K562 (cell line): ENCODE results near the gene DUSP19. TPM values are rescaled to one million over a fixed set of nuclear protein-coding genes. Genes with fewer than 3 reads are reported as not detected.

Experiments used
- BMI1 ChIP-seq: fragments of 150-350 bp; IDR thresholded peaks from 2 replicates; pipeline ENCODE4 v1.6.1; 2014; ENCODE audit warnings: low read length
- CCNT2 ChIP-seq: IDR thresholded peaks from 2 replicates; pipeline ENCODE4 v1.6.1; 2011; ENCODE audit warnings: borderline replicate concordance, low read depth, mild to moderate bottlenecking, moderate library complexity, mixed read lengths, low read length; ENCODE audit not compliant: insufficient read length; ENCODE audit errors: extremely low read depth
- FIP1L1 ChIP-seq: fragments of 200-400 bp; formaldehyde crosslinking; IDR thresholded peaks from 2 replicates; pipeline ENCODE4 v1.6.1; 2018; ENCODE audit warnings: mild to moderate bottlenecking, low read depth, low read length; ENCODE audit not compliant: poor library complexity, severe bottlenecking
- MCM7 ChIP-seq, 2 experiments: fragments of 450-650 bp; IDR thresholded peaks; 2 replicates each; pipeline ENCODE4 v1.6.1; 2016 to 2018
- MEIS2 ChIP-seq: fragments of 450-650 bp; IDR thresholded peaks from 2 replicates; pipeline ENCODE4 v1.6.1; 2014; ENCODE audit warnings: mild to moderate bottlenecking; ENCODE audit not compliant: partially characterized antibody
- NR1H2 ChIP-seq: sonication (generic); formaldehyde crosslinking; IDR thresholded peaks from 2 replicates; pipeline ENCODE4 v1.4.0; 2020; ENCODE audit warnings: mild to moderate bottlenecking, missing genetic modification reagents
- ZNF586 ChIP-seq: fragments of 450-650 bp; formaldehyde crosslinking; conservative IDR thresholded peaks from 2 replicates; pipeline ENCODE4 v1.4.0; 2020; ENCODE audit warnings: mild to moderate bottlenecking, moderate library complexity
- ZNF589 ChIP-seq: fragments of 200-800 bp; sonication (Bioruptor generic); IDR thresholded peaks from 2 replicates; pipeline ENCODE4 v1.6.1; 2016; ENCODE audit warnings: low read depth, missing genetic modification characterization, missing compliant biosample characterization
- ZNF778 ChIP-seq: fragments of 450-650 bp; formaldehyde crosslinking; IDR thresholded peaks from 2 replicates; pipeline ENCODE4 v1.4.0; 2020; ENCODE audit warnings: mild to moderate bottlenecking, moderate library complexity
- polyA plus RNA-seq, 8 experiments: library from polyadenylated mRNA; depleted of rRNA in 4 of 8; stranded (reverse) in 5 of 8; unstranded in 3 of 8; fragments of >200 nt; fragmentation: Nextera tagmentation in 2 of 8; fragmentation: Illumina TruSeq in 1 of 8; extraction: Ambion mirVana in 2 of 8; extraction: Trizol in 1 of 8; gene quantifications; 2 replicates each; pipeline versions ENCODE4 v1.2.1 to v1.2.3, GENCODE V29; 2011 to 2014; ENCODE audit warnings: inconsistent platforms in 1 of 8, missing spikeins in 1 of 8
- total RNA-seq, 7 experiments: library from RNA; depleted of rRNA in 6 of 7; stranded (reverse); fragments of >200 nt in 6 of 7; fragmentation: Illumina TruSeq in 2 of 7; extraction: Trizol in 2 of 7; gene quantifications; 2 replicates each; pipeline versions ENCODE4 v1.2.1 to v1.2.3, GENCODE V29; 2011 to 2021; ENCODE audit warnings: low replicate concordance in 1 of 7
- TF ChIP-seq, protein P1 (sequence below): fragments of 200-800 bp; sonication (Bioruptor generic); IDR thresholded peaks from 2 replicates; pipeline ENCODE4 v1.6.1; 2016; ENCODE audit warnings: missing genetic modification characterization, missing compliant biosample characterization
- TF ChIP-seq, protein P2 (sequence below), 2 experiments: fragments of 450-650 bp in 1 of 2; IDR thresholded peaks; 2 replicates each; pipeline ENCODE4 v1.6.1; 2011 to 2017; ENCODE audit warnings: low read depth in 2 of 2, antibody characterized with exemption in 1 of 2, borderline replicate concordance in 1 of 2, low read length in 1 of 2, mild to moderate bottlenecking in 1 of 2, mixed read lengths in 1 of 2; ENCODE audit not compliant: control insufficient read depth in 1 of 2
- TF ChIP-seq, protein P3 (sequence below): fragments of 250-450 bp; sonication (Bioruptor Pico); IDR thresholded peaks from 2 replicates; pipeline ENCODE4 v1.5.0; 2021; ENCODE audit warnings: mild to moderate bottlenecking, borderline replicate concordance
- TF ChIP-seq, protein P4 (sequence below): fragments of 250-450 bp; sonication (Bioruptor Pico); IDR thresholded peaks from 2 replicates; pipeline ENCODE4 v1.8.0; 2021; ENCODE audit warnings: moderate library complexity, mild to moderate bottlenecking, inconsistent platforms

Gene DUSP19
- total and polyA plus RNA-seq, 9 of the 15 experiments (the other 6 are each of a cell fraction or from before 2014, with no cell fraction given) = 1.6 to 6.3 (median 3.1) TPM

DNA sequence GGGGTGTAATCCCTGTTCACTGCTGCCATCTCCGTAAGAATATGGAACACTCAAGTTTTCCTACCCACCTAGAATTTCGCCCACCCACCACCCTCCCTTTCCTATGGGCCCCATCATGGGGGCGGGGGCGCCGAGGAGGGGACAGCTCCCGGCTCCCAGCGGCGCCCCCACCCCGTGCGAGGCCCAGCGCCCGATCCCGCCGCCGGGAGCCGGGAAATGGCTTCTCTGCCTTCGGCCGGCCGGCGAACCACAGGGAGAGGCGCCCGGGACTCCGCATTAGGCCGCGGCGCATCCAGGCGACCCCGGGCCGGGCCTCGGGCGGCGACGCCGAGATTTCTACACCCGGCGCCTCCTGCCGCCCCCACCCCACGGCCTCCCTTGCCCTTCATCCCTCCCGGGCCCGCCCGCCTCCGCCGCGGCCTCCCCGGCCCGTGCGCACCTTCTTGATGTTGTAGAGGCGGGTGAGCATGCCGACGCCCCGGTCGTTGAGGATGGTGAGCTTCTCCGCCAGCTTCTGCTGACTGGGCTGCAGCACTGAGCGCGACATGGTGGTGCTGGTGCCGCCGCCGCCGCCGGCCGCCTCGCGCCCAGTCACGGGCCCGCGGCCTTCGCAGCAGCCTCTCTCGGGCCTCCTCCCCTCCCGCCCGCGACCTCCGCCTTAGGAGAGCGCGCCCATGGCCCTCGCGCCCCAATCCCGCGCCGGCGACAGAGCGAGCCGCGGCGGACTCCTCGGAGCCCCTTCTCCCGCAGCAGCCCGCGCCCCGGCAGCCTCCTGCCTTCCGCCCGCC, 40.8 kb upstream of the DUSP19 start (continued):
- TF ChIP-seq, protein P1, sequence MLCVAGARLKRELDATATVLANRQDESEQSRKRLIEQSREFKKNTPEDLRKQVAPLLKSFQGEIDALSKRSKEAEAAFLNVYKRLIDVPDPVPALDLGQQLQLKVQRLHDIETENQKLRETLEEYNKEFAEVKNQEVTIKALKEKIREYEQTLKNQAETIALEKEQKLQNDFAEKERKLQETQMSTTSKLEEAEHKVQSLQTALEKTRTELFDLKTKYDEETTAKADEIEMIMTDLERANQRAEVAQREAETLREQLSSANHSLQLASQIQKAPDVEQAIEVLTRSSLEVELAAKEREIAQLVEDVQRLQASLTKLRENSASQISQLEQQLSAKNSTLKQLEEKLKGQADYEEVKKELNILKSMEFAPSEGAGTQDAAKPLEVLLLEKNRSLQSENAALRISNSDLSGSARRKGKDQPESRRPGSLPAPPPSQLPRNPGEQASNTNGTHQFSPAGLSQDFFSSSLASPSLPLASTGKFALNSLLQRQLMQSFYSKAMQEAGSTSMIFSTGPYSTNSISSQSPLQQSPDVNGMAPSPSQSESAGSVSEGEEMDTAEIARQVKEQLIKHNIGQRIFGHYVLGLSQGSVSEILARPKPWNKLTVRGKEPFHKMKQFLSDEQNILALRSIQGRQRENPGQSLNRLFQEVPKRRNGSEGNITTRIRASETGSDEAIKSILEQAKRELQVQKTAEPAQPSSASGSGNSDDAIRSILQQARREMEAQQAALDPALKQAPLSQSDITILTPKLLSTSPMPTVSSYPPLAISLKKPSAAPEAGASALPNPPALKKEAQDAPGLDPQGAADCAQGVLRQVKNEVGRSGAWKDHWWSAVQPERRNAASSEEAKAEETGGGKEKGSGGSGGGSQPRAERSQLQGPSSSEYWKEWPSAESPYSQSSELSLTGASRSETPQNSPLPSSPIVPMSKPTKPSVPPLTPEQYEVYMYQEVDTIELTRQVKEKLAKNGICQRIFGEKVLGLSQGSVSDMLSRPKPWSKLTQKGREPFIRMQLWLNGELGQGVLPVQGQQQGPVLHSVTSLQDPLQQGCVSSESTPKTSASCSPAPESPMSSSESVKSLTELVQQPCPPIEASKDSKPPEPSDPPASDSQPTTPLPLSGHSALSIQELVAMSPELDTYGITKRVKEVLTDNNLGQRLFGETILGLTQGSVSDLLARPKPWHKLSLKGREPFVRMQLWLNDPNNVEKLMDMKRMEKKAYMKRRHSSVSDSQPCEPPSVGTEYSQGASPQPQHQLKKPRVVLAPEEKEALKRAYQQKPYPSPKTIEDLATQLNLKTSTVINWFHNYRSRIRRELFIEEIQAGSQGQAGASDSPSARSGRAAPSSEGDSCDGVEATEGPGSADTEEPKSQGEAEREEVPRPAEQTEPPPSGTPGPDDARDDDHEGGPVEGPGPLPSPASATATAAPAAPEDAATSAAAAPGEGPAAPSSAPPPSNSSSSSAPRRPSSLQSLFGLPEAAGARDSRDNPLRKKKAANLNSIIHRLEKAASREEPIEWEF (CRISPR knock-in tag) = no peak
- TF ChIP-seq ZNF778 (CRISPR knock-in tag) (no peak), MCM7 (IDR thresholded peaks at IDR 0.05) (no peak), CCNT2 (no peak), ZNF589 (CRISPR knock-in tag) (no peak), ZNF586 (CRISPR knock-in tag) (no peak), MEIS2 (no peak), FIP1L1 (peak; percentile 22), BMI1 (no peak), NR1H2 (CRISPR knock-in tag) (no peak; the same call in 1 of the 2 replicates)
- TF ChIP-seq, protein P2, sequence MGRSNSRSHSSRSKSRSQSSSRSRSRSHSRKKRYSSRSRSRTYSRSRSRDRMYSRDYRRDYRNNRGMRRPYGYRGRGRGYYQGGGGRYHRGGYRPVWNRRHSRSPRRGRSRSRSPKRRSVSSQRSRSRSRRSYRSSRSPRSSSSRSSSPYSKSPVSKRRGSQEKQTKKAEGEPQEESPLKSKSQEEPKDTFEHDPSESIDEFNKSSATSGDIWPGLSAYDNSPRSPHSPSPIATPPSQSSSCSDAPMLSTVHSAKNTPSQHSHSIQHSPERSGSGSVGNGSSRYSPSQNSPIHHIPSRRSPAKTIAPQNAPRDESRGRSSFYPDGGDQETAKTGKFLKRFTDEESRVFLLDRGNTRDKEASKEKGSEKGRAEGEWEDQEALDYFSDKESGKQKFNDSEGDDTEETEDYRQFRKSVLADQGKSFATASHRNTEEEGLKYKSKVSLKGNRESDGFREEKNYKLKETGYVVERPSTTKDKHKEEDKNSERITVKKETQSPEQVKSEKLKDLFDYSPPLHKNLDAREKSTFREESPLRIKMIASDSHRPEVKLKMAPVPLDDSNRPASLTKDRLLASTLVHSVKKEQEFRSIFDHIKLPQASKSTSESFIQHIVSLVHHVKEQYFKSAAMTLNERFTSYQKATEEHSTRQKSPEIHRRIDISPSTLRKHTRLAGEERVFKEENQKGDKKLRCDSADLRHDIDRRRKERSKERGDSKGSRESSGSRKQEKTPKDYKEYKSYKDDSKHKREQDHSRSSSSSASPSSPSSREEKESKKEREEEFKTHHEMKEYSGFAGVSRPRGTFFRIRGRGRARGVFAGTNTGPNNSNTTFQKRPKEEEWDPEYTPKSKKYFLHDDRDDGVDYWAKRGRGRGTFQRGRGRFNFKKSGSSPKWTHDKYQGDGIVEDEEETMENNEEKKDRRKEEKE (IDR thresholded peaks at IDR 0.05; ENCODE audit: borderline replicate concordance in 1 of 2, control insufficient read depth in 1 of 2, low read depth in 2 of 2, low read length in 1 of 2) = no peak
- TF ChIP-seq, protein P3, sequence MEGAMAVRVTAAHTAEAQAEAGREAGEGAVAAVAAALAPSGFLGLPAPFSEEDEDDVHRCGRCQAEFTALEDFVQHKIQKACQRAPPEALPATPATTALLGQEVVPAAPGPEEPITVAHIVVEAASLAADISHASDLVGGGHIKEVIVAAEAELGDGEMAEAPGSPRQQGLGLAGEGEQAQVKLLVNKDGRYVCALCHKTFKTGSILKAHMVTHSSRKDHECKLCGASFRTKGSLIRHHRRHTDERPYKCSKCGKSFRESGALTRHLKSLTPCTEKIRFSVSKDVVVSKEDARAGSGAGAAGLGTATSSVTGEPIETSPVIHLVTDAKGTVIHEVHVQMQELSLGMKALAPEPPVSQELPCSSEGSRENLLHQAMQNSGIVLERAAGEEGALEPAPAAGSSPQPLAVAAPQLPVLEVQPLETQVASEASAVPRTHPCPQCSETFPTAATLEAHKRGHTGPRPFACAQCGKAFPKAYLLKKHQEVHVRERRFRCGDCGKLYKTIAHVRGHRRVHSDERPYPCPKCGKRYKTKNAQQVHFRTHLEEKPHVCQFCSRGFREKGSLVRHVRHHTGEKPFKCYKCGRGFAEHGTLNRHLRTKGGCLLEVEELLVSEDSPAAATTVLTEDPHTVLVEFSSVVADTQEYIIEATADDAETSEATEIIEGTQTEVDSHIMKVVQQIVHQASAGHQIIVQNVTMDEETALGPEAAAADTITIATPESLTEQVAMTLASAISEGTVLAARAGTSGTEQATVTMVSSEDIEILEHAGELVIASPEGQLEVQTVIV (CRISPR knock-in tag) = no peak
- TF ChIP-seq, protein P4, sequence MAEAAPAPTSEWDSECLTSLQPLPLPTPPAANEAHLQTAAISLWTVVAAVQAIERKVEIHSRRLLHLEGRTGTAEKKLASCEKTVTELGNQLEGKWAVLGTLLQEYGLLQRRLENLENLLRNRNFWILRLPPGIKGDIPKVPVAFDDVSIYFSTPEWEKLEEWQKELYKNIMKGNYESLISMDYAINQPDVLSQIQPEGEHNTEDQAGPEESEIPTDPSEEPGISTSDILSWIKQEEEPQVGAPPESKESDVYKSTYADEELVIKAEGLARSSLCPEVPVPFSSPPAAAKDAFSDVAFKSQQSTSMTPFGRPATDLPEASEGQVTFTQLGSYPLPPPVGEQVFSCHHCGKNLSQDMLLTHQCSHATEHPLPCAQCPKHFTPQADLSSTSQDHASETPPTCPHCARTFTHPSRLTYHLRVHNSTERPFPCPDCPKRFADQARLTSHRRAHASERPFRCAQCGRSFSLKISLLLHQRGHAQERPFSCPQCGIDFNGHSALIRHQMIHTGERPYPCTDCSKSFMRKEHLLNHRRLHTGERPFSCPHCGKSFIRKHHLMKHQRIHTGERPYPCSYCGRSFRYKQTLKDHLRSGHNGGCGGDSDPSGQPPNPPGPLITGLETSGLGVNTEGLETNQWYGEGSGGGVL (CRISPR knock-in tag) = no peak
